OCI-LY1 (cell line): ENCODE measurements around the gene SLC6A9.

Experiments
- CTCF ChIP-seq: fragments of 200-600 bp; sonication (generic), shearing (Covaris generic); IDR thresholded peaks from 2 replicates; pipeline ENCODE4 v1.5.1; 2017; ENCODE audit warnings: mild to moderate bottlenecking, antibody characterized with exemption, low read length, moderate library complexity, mixed read lengths
- EZH2 ChIP-seq: fragments of 200-600 bp; sonication (generic), shearing (Covaris generic); IDR thresholded peaks from 2 replicates; pipeline ENCODE4 v1.8.0; 2017; ENCODE audit warnings: borderline replicate concordance, mixed run types, mild to moderate bottlenecking, antibody characterized with exemption, low read length, moderate library complexity, mixed read lengths

- TF ChIP-seq CTCF = no peak
- no peak for TF ChIP-seq EZH2
Observed at GRCh38 chr1:43995984-43996732, 35.1 kb downstream of the SLC6A9 start.
